ENCODE results near the gene S100A6. TPM values are rescaled to one million over a fixed set of nuclear protein-coding genes. Genes with fewer than 3 reads are reported as not detected.

The S100A6 gene
- total RNA-seq, 2 donors from 2014 or later = 3.7 to 7.5 TPM

- no peak for TF ChIP-seq CTCF (conservative IDR thresholded peaks at IDR 0.05)
- peaks cover 5% of the 10 kb centered on the region for H3K27me3 Mint-ChIP-seq (ENCODE audit: insufficient read depth)
- peaks cover 12% of the 10 kb centered on the region for H3K4me1 Mint-ChIP-seq
- H3K27ac ChIP-seq (ENCODE audit: low read depth, low read length) = no peak overlapping the region
- whole genome bisulfite sequencing, 2 experiments (ENCODE audit: insufficient coverage in 1 of 2, insufficient read length in 1 of 2) = 86 to 93% methylated on average over 2 to 6 of the region's 6 CpGs
- no peaks in the 10 kb centered on the region for H3K27me3 ChIP-seq (ENCODE audit: control insufficient read depth, insufficient read depth, low read length, poor library complexity, severe bottlenecking)
- H3K27ac Mint-ChIP-seq = no peak overlapping the region
- no peak overlapping the region for H3K9ac ChIP-seq (ENCODE audit: extremely low read depth, low read length, poor library complexity, severe bottlenecking)
- peaks cover 6% of the 10 kb centered on the region for H3K4me1 ChIP-seq (ENCODE audit: control insufficient read depth, insufficient read depth, low read length)
- no peaks in the 10 kb centered on the region for H3K9me3 ChIP-seq (ENCODE audit: control insufficient read depth, low read length)
- no peak overlapping the region for H3K4me3 ChIP-seq (ENCODE audit: low read length)
- DNase-seq = peak; percentile 39
- H3K36me3 ChIP-seq (ENCODE audit: control insufficient read depth, insufficient read depth, low read length) = no peaks in the 10 kb centered on the region
- no peaks in the 10 kb centered on the region for H3K9me3 Mint-ChIP-seq
- no peaks in the 10 kb centered on the region for H3K36me3 Mint-ChIP-seq (ENCODE audit: low read depth)
- no peak overlapping the region for H3K4me3 Mint-ChIP-seq
These were observed 14.1 kb upstream of the S100A6 start for GRCh38 chr1:153549741-153550397.

- H3K27me3 Mint-ChIP-seq (ENCODE audit: insufficient read depth) = peaks cover 5% of the 10 kb centered on the region
- peaks cover 18% of the 10 kb centered on the region for H3K4me1 Mint-ChIP-seq
- Histone ChIP-seq H3K9me3 (ENCODE audit: control insufficient read depth, low read length) (no peaks in the 10 kb centered on the region), H3K4me3 (ENCODE audit: low read length) (no peak within 1 kb of the TSS), H3K27ac (ENCODE audit: low read depth, low read length) (no peak within 1 kb of the TSS), H3K4me1 (ENCODE audit: control insufficient read depth, insufficient read depth, low read length) (peaks cover 12% of the 10 kb centered on the region), H3K27me3 (ENCODE audit: control insufficient read depth, insufficient read depth, low read length, poor library complexity, severe bottlenecking) (no peaks in the 10 kb centered on the region), H3K9ac (ENCODE audit: extremely low read depth, low read length, poor library complexity, severe bottlenecking) (no peak within 1 kb of the TSS), H3K36me3 (ENCODE audit: control insufficient read depth, insufficient read depth, low read length) (no peaks in the 10 kb centered on the region)
- H3K27ac Mint-ChIP-seq = no peak within 1 kb of the TSS
- TF ChIP-seq CTCF (conservative IDR thresholded peaks at IDR 0.05) = no peak
- no peak within 1 kb of the TSS for H3K4me3 Mint-ChIP-seq
- H3K9me3 Mint-ChIP-seq = no peaks in the 10 kb centered on the region
- DNase-seq = peak; percentile 58
- H3K36me3 Mint-ChIP-seq (ENCODE audit: low read depth) = no peaks in the 10 kb centered on the region
- WGBS, 2 experiments (ENCODE audit: insufficient coverage in 1 of 2, insufficient read length in 1 of 2) = 86% methylated on average over 5 to 14 of the region's 14 CpGs
These were observed 13.2 kb upstream of the S100A6 start, which contains the start of gene S100A3 for GRCh38 chr1:153548722-153549688. Gene S100A3 (minus strand): TSS chr1:153549258. CDS start chr1:153548485, 773 bp downstream.

GRCh38 chr1:153547560-153548551 is 12.1 kb upstream of the S100A6 start:
- no peak overlapping the region for H3K9ac ChIP-seq (ENCODE audit: extremely low read depth, low read length, poor library complexity, severe bottlenecking)
- DNase-seq = peak; percentile 45
- no peaks in the 10 kb centered on the region for H3K36me3 Mint-ChIP-seq (ENCODE audit: low read depth)
- no peaks in the 10 kb centered on the region for H3K36me3 ChIP-seq (ENCODE audit: control insufficient read depth, insufficient read depth, low read length)
- no peaks in the 10 kb centered on the region for H3K9me3 Mint-ChIP-seq
- no peaks in the 10 kb centered on the region for H3K9me3 ChIP-seq (ENCODE audit: control insufficient read depth, low read length)
- H3K4me1 ChIP-seq (ENCODE audit: control insufficient read depth, insufficient read depth, low read length) = peaks cover 12% of the 10 kb centered on the region
- no peak for TF ChIP-seq CTCF (conservative IDR thresholded peaks at IDR 0.05)
- no peak overlapping the region for H3K27ac ChIP-seq (ENCODE audit: low read depth, low read length)
- H3K27me3 ChIP-seq (ENCODE audit: control insufficient read depth, insufficient read depth, low read length, poor library complexity, severe bottlenecking) = no peaks in the 10 kb centered on the region
- H3K4me3 Mint-ChIP-seq = no peak overlapping the region
- WGBS, 2 experiments (ENCODE audit: insufficient coverage in 1 of 2, insufficient read length in 1 of 2) = 90 to 92% methylated on average over 13 to 19 of the region's 19 CpGs
- peaks cover 5% of the 10 kb centered on the region for H3K27me3 Mint-ChIP-seq (ENCODE audit: insufficient read depth)
- no peak overlapping the region for H3K27ac Mint-ChIP-seq
- H3K4me1 Mint-ChIP-seq = peaks cover 18% of the 10 kb centered on the region
- H3K4me3 ChIP-seq (ENCODE audit: low read length) = no peak overlapping the region

Data from endodermal cell (in vitro differentiated cells).